WERI-Rb-1 (cell line): Measurements from ENCODE around the gene DCC.

Source experiments
- DNase-seq: peaks from one replicate; pipeline ENCODE4 v3.0.0-alpha.2; 2020
- H3K27ac ChIP-seq: fragments of 250-450 bp; sonication (Bioruptor Pico); 2 replicates; pipeline ENCODE4 v1.5.1; 2020; ENCODE audit warnings: mild to moderate bottlenecking, moderate library complexity
- H3K27me3 ChIP-seq: fragments of 250-450 bp; sonication (Bioruptor Pico); 2 replicates; pipeline ENCODE4 v1.5.1; 2021; ENCODE audit warnings: mild to moderate bottlenecking, low read depth, moderate library complexity; ENCODE audit not compliant: insufficient read depth, severe bottlenecking
- H3K36me3 ChIP-seq: fragments of 250-450 bp; sonication (Bioruptor Pico); 2 replicates; pipeline ENCODE4 v1.5.1; 2020; ENCODE audit warnings: mild to moderate bottlenecking, moderate library complexity
- H3K4me3 ChIP-seq: 2 replicates; pipeline ENCODE4 v1.5.1; 2011; ENCODE audit warnings: low read depth, mild to moderate bottlenecking, control low read depth, low read length
- H3K9me3 ChIP-seq: fragments of 250-450 bp; sonication (Bioruptor Pico); 2 replicates; pipeline ENCODE4 v1.5.1; 2021; ENCODE audit warnings: mild to moderate bottlenecking, moderate library complexity; ENCODE audit not compliant: severe bottlenecking
- TF ChIP-seq, protein P1 (sequence below): IDR thresholded peaks from 2 replicates; pipeline ENCODE4 v1.5.1; 2011; ENCODE audit warnings: low read depth, mild to moderate bottlenecking, control low read depth, inconsistent platforms, low read length

Gene DCC

DNA sequence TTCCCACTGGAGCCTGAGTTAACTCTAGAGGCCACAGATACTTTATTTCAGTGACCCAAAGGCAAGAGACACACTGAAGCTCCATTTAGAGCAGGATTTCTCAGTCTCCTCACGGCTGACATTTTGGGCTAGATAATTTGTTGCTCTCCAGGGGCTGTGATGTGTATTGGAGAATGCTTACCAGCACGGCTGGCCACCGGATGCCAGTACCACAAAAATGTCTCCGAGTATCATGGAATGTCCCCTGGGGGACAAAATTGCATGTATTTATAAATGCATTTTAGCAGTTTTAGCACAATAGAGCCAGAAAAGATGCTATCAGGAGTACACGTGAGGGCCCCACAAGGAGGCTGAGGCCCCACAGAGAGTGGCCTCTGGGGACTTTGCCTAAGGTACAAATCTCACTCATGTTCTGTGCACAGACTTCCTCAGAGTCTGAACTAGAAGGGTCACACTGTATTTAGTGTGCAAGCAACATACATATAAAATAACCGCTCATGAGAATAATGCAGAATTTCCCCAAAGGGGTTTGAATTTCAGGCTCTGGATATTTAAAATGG is 20.5 kb upstream of the DCC start:
- H3K36me3 ChIP-seq, result no peaks in the 10 kb centered on the region
- peaks cover 3% of the 10 kb centered on the region for H3K9me3 ChIP-seq
- TF ChIP-seq, protein P1, sequence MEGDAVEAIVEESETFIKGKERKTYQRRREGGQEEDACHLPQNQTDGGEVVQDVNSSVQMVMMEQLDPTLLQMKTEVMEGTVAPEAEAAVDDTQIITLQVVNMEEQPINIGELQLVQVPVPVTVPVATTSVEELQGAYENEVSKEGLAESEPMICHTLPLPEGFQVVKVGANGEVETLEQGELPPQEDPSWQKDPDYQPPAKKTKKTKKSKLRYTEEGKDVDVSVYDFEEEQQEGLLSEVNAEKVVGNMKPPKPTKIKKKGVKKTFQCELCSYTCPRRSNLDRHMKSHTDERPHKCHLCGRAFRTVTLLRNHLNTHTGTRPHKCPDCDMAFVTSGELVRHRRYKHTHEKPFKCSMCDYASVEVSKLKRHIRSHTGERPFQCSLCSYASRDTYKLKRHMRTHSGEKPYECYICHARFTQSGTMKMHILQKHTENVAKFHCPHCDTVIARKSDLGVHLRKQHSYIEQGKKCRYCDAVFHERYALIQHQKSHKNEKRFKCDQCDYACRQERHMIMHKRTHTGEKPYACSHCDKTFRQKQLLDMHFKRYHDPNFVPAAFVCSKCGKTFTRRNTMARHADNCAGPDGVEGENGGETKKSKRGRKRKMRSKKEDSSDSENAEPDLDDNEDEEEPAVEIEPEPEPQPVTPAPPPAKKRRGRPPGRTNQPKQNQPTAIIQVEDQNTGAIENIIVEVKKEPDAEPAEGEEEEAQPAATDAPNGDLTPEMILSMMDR, result no peak
- no peak overlapping the region for H3K4me3 ChIP-seq
- H3K27me3 ChIP-seq, result no peaks in the 10 kb centered on the region
- DNase-seq, result no peak
- H3K27ac ChIP-seq, result no peak overlapping the region

DNA sequence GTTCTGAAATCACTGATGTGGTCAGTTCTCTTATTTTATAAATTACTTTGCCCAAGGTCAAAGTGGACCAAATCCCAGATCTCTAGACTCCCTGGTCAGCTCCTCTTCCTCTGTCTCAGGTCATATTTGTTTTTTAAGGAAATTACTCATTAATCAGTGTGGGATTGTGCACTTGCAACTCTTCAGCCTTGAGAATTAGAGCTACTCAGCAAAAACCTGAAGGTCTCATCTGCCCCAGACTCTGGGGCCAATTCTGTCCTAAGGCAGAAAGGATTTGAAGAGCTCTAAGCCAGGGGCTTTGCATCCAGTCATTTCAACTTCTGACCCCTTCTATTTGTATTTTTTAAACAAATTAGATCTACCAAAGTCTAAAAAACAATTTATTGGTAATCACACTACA is 17.7 kb upstream of the DCC start:
- DNase-seq, result no peak
- Histone ChIP-seq H3K27me3 (no peaks in the 10 kb centered on the region), H3K36me3 (no peaks in the 10 kb centered on the region), H3K4me3 (no peak overlapping the region), H3K9me3 (no peaks in the 10 kb centered on the region), H3K27ac (no peak overlapping the region)
- TF ChIP-seq, protein P1, result no peak

DNA sequence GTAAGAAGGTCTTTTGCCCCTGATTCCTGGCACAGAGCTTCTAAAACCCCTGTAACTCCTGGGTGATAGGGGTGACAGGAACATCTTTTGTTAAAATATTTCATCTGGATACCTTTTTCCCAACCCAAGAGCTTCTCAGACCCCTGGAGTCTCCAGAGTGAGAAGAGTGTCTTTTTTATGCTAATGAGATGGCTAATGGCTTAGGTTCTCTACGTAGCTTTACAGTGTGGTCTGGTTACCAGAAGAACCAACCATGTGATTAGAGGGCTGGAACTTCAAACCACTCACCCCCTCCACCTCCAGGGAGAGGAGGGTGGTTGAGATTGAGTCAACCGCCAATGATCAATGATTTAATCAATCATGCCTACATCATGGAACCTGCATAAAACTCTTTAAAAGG is 16.2 kb upstream of the DCC start:
- Histone ChIP-seq H3K36me3 (no peaks in the 10 kb centered on the region), H3K27ac (no peak overlapping the region), H3K9me3 (no peaks in the 10 kb centered on the region), H3K27me3 (no peaks in the 10 kb centered on the region), H3K4me3 (no peak overlapping the region)
- DNase-seq, result no peak
- TF ChIP-seq, protein P1, result no peak

DNA sequence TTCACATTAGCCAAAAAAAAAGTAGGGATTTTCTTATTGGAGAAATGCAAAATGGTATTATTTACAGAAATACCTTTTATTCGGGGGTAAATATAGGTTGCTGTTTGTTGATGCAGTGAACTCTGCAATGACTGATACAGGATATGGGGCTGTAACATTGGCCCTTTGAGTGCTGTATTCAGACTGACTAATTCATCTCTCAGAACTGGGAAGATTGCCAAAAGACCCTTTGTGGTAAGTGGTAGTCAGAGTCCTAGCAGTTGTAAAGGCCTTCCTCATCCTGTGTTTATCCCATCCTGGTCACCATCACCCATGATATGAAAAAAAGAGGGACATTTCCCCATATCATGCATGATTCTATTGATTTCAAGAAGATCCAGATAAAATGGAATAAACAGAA is 14.0 kb upstream of the DCC start:
- no peak overlapping the region for H3K27ac ChIP-seq
- DNase-seq, result no peak
- TF ChIP-seq, protein P1, result no peak
- H3K9me3 ChIP-seq, result no peaks in the 10 kb centered on the region
- no peaks in the 10 kb centered on the region for H3K36me3 ChIP-seq
- H3K27me3 ChIP-seq, result no peaks in the 10 kb centered on the region
- no peak overlapping the region for H3K4me3 ChIP-seq

DNA sequence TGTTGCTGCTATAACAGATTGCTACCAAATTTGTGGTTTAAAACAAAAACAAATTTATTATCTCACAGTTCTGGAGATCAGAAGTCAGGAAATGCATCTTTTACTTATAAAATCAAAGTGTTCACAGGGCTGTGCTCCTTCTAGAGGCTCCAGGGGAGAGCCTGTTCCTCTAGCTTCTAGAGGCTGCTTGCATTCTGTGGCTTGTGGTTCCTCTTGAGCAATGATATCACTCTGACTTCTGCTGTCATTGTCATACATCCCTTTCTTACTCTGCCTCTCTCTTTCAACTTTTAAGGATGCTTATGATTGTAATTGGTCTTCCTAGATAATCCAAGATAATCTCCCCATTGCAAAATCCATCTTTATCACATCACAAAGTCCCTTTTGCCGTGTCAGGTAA is 6.1 kb upstream of the DCC start:
- H3K9me3 ChIP-seq, result no peaks in the 10 kb centered on the region
- no peaks in the 10 kb centered on the region for H3K36me3 ChIP-seq
- DNase-seq, result no peak
- TF ChIP-seq, protein P1, result no peak
- no peak overlapping the region for H3K4me3 ChIP-seq
- no peaks in the 10 kb centered on the region for H3K27me3 ChIP-seq
- H3K27ac ChIP-seq, result no peak overlapping the region

DNA sequence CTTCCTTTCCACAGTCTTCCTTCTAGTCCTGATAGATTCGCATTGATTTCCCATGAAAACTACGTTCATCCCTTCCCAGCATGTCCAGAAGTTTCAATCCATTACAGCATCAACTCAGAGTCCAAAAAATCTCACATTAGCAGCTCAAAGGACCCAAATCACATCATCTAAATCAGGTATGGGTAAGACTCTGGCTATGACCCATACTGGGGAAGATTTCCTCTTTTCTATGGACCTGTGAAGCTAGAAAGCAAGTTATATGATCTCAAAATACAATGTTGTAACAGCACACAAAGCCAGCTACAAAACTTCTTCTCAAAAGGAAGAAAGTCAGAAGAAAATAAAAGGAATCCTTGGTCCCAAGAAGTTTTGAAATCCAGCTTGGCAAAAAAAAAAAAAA is 5.7 kb upstream of the DCC start:
- Histone ChIP-seq H3K9me3 (no peaks in the 10 kb centered on the region), H3K27me3 (no peaks in the 10 kb centered on the region), H3K36me3 (no peaks in the 10 kb centered on the region), H3K4me3 (no peak overlapping the region), H3K27ac (no peak overlapping the region)
- no peak for DNase-seq
- TF ChIP-seq, protein P1, result no peak
